GM13976 (cell line): ENCODE measurements around the gene DCLK1.
A peak's percentile ranks its signal among the peaks of the same experiment; 100 is the strongest.

ENCODE experiments used
- DNase-seq: peaks from one replicate; pipeline ENCODE4 v3.0.0; 2012; ENCODE audit warnings: low spot score
- CTCF ChIP-seq: IDR thresholded peaks from 2 replicates; pipeline ENCODE4 v1.5.1; 2012; ENCODE audit warnings: borderline replicate concordance, mild to moderate bottlenecking; ENCODE audit not compliant: insufficient read depth; ENCODE audit errors: extremely low read depth, missing control alignments, control extremely low read depth
- in situ Hi-C: fragments of 300-500 bp; cut with MboI; formaldehyde crosslinking; loops from one replicate; pipeline ENCODE4 v1.12.0; 2022; ENCODE audit warnings: low sequenced_read_pairs, mixed read lengths, inconsistent platforms; ENCODE audit not compliant: unreplicated experiment

The DCLK1 gene

GRCh38 chr13:35792911-35793310 lies 338.3 kb downstream of the DCLK1 start:
- TF ChIP-seq CTCF = no peak
- in situ Hi-C loops = no loop called here
- DNase-seq = no peak

- in situ Hi-C loops = no loop called here
- no peak for DNase-seq
- no peak for TF ChIP-seq CTCF
These were observed 339.2 kb downstream of the DCLK1 start for GRCh38 chr13:35792021-35792420.

GRCh38 chr13:35791184-35791851 lies 339.9 kb downstream of the DCLK1 start:
- DNase-seq = no peak
- in situ Hi-C loops = no loop called here
- no peak for TF ChIP-seq CTCF

- peak; percentile 32 for TF ChIP-seq CTCF
- in situ Hi-C loops = no loop called here
- peak; percentile 21 for DNase-seq
These were observed 341.6 kb downstream of the DCLK1 start for GRCh38 chr13:35789335-35790165.

GRCh38 chr13:35787937-35788336 lies 343.2 kb downstream of the DCLK1 start:
- in situ Hi-C loops = no loop called here
- TF ChIP-seq CTCF = no peak
- no peak for DNase-seq

GRCh38 chr13:35785576-35786303 lies 345.4 kb downstream of the DCLK1 start:
- in situ Hi-C loops = no loop called here
- no peak for DNase-seq
- no peak for TF ChIP-seq CTCF
